Eye (tissue), 1 donor: ENCODE results near the gene ETS1.

ENCODE experiments used
- DNase-seq: peaks from one replicate; pipeline ENCODE4 v3.0.0-alpha.2; 2015

The ETS1 gene

DNA sequence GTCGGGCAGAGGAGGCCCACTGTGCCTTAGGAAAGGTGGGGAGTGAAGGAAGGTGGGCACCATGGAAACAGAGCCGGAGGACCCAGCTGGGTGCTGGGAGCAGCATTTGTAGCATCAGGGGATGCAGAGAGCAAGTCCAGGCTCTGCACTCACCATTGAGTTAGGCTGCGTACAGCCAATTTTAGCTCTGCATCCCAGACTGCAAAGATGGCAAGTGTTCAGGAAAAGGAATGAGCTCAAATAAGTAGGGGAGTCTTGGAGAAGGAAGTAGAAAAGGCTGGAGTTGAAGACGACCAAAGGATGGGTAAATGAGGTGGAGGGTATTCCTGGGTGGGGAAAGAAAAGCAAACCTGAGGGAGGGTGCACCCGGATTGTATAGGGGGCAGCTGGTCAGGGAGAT is 31.6 kb upstream of the ETS1 start:
- no peak for DNase-seq

DNA sequence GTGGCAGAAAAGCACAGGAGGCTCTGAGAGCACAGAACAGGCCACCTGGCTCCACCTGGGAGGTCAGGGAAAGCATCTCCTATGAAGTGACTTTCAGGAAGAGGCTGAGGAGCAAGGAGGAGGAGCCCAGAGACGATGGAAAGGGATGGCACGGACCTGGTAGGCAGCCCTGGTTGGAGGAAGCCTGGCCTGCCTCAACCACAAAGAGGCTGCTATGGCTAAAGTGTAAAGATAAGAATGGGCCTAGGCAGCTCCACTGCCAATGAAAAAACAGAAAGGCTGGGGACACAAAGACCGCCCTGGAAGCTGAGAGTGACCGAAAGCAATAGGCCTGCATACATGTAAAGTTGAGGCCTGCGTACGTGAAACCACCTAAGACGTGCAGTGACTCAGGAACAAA is 31.2 kb upstream of the ETS1 start:
- no peak for DNase-seq

DNA sequence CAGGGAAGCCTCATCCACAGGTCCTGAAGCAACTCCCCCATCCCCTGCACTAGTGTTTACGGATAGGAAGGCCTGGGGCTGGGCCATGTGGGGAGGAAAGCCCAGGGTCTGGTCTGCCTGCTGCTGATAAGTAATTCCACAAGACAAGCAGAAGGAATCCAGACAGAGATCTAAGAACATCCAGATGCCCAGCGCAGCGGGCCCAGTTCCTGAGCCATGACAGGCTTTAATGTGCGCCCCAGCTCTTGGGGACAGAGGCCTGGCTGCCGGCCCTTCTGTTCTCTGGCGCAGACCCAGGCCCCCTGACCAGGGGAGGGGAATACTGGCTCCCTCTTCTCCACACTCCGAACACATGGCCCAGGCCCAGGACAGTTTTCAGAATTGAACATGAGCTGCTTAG is 28.8 kb upstream of the ETS1 start:
- DNase-seq, result no peak

DNA sequence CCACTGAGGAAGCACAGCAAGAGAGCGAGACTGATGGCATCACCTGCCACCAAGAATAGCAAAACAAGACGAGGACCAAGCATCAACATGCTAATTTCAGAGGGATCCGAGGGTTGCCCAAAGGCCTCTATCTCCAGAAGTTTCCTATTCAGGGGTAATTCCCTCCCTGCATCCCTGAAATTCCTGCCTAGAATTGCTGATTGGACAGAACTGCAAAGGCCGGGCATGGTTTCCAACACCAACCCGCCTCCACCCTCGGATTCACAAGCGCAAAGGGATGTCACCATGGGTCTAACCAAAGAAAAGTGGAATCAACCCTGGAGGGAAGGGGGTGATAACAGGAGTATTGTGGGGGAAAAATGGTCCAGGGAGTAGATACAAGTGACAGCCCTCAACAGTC is 28.3 kb upstream of the ETS1 start:
- no peak for DNase-seq

DNA sequence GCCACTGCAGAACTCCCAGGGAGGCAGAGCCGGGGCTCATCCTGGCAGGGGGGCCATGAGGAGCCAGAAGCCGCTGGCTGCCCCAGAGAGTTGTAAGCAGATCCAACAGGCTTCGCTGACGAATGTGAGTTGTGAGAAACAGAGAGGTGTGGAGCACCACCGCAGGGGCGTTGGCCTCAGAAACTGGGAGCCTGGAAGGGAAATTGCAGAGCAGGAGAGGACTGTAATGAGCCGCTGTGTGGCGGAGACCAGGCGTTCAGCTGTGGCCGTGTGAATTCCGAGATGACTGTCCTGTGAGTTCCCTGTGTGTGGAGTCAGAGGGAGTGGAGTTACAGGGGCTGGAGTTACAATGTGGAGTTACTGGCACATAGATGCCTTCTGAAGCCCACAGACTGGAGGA is 27.7 kb upstream of the ETS1 start:
- no peak for DNase-seq

DNA sequence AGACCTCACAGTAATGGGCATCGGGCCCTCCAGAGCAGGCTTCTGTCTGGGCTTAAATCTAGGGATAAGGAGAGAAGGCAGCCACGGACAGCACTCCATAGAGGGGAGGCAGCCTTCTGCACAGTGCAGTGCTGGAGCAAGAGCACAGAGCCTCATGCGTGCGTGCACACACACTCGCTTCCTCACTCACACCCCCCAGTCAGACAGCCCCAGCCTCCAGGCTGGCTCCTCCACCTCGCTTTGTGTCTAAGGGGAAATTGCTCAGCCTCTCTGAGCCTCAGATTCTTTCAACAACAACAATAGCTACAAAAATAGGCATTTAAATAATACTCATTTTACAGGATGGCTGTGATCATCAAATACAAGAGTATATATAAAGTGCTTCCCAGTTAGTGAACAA is 26.7 kb upstream of the ETS1 start:
- no peak for DNase-seq

DNA sequence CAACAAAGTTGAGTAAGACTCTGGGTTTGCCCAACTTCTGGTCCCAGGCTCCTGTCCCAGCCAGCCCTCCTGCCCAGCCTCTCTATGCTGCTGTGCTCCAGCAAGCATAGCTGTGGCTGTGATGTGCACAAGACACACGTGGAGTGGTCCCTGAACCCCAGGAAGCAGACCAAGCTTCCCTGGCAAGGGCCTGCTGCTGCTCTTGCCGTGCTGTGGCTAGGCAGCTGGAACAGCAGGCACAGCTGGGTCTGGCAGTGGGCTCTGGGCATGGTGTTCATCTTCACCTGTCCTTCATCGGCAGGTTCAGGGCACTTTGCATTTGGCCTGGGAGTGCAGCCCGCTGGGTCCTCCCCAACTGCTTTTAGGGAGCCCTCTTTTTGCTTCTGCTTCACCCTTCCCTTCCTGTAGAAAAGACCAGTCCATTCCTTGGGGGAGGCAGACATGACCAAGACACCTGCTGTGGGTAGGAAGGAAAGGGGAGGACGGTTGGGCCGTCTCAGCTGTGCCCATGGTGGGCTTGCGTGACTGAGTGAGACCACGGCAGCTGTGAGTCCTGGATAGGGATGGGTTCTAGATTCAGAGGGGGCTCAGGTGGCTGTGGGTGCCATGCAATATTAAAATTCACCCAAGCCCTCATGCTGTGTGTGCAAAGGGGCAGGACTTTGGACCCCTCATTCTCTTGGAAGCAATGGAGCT is 26.1 kb upstream of the ETS1 start:
- DNase-seq, result no peak

DNA sequence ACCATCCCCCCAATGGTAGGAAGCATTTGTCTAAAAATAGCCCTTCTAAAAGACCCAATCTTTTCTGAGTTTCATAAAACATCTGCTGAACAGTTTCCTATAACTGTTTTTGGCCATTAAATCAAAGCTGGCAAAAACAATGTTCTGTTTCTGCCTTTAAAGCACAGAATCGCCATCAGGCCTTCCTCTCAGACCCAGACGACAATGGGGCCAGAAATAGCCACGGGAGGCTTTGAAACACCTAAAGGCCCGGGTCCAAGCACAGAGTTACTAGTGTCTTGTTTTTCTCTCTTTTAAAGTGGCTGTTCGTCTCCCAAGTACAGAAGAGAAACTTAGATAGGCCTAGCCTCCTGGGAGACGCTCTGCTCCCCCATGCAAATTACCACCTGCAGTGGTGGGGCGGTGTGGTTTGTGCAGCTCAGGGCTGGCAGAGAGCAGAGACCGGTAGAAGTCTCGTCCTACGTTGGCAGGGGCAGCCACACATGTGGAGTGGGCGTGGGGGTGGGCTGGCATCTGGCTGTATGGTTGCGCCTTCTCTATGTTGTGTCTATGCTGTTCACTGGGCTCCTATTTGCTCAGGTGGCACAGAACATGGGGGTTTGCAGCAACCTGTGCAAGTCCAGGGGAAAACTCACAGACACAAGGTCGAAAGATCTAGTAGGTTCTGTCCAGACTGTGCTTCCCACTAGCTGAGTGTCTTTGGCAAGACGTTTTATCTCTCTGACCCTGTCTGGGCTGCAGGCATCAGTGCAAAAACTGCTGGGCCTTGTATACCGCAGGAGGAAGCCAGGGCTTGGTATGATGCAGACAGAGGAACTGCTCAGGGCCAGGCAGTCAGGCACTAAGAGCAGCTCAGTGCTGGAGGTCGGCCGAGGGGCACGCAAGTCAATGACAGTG is 23.6 kb upstream of the ETS1 start:
- DNase-seq, result no peak

DNA sequence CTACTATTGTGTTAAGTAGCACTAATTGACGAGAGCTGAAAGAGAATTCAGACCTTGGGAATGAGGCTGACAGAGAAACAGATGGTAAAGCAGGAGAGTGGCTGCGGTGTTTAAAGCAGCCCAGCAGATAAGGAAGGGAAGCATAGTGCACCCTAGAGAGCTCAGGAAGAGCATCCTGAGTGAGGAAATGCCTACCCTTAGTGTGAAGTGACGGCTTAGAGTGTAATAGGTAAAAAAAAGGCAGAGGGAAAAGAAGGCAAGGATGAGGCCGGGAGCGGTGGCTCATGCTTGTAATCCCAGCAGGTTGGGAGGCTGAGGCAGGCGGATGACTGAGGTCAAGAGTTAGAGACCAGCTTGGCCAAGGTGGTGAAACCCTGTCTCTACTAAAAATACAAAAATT is 22.4 kb upstream of the ETS1 start:
- no peak for DNase-seq

DNA sequence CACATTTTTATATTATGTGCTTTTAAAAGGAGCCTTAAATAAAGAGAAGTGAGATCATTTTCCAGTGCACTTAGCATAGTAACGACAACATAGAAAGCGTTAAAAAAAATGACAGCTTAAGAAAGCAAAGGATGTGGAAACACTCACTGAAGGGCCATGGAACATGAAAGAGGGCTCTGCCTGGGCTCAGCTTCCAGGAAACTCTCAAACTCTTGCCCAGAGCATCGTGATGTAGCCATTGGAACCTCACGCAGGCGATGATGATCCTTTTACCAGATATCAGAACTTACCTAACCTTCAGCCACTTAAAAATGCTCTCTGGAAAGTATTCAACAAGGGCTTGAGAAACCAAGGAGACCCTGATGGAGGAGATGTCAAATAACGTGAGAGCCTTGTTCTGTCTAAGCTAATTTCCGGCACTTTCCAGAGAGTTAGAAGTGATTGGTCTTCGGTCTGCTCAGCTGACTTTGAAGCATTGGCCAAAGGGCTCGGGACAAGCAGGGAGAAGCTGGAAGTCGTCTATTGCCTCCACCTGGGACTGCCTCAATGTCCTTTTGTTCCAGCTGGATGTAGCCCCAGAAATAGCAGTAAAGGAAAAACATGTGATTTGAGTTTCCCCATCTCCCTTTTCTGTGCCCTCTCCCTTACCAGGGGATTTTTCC is 21.5 kb upstream of the ETS1 start:
- no peak for DNase-seq

DNA sequence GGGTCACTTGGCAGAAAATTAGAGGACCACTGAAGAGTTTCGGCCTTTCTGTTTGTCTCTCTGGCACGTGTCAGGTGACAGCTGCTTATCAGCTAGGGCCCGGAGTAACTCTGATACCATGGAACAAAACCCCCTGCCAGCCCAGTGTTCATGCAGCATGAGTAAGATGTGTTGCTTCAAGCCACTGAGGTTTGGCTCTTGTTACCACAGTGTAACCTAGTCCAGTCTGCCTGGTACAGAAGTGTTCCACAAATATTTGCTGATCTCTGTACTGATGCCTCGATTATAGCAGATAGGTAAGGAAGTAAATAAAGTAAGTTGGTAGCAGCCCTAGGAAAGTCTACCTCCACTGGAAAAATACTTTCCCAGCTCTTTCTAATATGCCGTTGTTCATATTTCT is 20.5 kb upstream of the ETS1 start:
- no peak for DNase-seq

DNA sequence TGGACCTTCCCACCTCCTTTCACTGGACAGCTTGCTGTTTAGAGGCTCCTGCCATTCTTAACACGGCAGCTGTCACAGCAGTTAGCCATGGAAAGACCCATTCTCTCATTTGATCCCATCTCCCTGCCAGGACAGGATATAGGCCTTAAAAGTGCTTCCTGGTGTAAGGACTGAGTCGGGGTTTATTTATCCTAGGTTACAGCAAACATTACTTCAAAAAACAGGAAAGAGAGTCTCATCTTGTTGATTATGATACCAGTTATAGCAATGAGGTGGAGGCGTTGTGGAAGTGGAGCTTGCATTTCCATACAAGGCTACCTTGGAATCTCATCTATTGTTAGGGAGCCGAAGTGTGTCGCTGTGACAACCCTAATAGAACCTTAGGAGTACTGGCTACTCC is 17.4 kb upstream of the ETS1 start:
- no peak for DNase-seq

DNA sequence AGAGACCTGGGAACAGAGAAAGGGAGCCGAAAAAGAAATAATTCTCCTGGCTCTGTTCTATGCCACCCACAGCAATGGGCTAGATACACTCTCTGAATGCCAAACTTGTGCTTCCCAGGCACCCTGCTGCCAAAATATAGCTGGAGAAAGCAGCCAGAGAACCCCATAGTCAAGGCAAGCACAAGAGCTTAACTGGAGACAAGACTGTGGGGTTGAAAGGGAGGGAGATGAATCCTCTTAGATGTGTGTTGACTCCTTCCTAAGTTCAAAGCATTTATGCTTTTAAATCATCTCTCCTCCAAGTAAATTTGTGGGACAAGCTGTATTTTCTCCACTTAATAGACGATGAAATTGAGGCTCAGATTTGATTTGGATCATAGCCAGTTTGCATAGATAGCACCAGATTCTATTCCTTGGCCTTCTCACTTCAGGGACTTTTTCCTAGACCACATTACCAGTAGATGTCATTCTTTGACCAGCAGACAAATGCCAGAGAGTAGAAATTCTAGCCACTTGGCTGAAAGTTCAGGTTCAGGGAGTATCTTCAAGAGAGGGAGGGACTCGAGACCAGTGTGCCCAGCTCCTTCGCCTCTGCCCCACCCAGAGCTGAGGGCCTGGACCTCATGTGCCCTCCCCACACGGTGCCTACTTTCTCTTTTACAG is 16.5 kb upstream of the ETS1 start:
- DNase-seq, result no peak

DNA sequence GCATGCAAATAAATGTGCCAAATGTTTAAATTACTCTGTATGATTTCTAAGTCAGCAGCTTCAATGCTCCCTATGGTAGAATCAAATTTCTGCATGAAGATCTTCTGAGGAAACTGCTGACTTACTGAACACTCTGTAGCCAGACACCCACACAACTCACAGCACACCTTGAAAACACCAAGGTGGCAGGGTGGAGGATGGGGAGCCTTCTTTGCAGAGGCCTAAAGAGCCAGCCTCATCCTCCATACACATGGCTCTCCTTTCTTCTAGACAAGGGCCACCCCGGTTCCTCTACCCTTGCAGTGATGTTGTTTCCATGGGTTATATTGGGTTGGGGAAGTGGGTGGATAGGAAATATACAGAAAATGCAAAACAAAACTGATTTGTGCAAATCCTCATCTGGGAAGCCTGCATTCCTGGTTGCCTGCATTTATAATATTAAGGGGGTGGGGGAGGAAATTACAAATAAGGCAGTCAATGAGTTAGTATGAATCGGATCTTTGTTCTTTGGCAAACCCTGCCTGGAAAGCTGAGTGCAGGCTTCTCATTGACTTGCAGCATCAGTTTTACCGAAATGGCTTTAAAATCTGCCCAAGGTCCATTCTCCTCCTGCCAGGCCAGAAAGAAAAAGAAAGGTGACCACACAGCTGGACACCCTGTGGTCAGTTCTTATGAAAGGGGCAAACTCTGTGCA is 15.8 kb upstream of the ETS1 start:
- no peak for DNase-seq

DNA sequence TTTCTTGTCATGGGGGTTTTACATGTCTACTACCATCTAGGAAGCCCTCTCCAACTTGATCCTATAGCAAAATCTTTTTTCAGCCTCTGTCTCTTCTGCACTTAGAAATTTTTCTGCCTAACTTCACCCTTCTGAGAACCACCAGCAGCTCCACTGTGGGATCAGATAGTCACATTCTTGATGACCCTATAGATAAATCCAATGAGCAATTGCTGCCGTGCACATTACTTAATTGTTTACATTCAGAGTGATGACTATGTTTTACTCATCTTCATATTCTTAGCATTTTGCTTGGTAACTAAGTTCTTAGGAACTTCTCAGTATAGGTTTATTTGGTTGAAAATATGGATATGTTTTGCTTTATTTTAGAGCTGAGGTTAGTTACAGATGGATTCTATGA is 12.4 kb upstream of the ETS1 start:
- no peak for DNase-seq

DNA sequence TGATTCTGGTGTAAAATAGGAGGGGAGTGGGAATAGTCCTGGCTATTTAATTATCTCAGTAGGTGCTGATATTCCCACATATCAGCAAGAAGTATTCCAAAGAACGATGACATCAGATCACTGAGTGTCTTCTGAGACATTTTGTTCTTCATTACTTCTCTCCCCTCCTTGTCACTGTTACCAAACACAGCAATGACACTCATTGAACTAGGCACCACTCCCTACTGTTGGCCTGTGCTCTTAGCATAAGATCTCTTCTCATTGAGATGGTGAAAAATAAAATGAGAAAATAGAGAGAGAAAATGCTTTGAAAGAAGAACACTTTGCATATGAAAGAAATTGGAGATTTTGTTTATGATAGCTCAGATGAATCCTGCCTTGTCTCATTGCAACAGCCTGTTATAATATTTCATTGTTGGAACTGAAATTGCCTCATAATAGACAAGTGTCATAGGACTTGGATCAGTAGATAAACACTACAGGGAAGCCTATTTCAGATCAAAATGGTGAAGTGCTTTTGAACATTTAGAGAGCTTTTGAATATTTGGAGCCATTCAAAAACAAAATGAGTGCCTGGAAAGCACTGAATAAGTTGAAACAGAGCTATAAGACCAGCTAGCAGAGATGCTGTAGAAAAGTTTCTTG is 11.3 kb upstream of the ETS1 start:
- no peak for DNase-seq

DNA sequence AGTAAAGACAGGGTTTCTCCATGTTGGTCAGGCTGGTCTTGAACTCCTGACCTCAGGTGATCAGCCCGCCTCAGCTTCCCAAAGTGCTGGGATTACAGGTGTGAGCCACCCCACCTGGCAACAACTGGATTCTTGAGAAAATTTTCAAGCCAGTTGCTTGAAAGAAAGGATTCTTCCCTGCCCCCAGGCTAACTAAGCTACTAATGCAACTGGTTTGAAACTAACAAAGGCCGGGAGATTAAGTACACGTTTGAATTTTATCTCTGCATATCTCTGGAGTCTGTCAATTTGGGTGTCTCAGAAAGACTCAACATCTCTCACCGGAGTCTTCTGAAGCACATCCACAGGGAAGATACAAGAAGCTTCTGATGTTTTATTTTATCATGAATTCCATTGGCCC is 10.7 kb upstream of the ETS1 start:
- DNase-seq, result no peak

DNA sequence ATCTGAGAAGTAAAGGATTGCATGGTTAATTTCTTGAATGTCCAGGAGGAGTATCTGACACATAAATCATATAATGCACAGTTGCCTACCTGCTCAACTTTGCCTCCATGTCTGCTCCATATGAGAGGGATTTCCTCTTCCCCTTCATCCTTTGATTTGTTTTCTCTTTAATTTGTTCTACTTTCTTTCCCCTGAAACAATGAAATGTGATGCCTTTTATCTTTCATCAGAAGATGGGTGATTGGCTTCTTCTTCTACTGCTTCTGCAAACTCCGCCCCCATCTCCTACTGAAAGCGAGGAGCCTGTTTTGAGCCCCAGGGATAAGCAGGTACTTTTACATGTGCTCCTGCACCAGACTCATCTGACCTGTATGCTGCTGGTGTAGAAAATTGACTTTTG is 9.9 kb upstream of the ETS1 start:
- no peak for DNase-seq

DNA sequence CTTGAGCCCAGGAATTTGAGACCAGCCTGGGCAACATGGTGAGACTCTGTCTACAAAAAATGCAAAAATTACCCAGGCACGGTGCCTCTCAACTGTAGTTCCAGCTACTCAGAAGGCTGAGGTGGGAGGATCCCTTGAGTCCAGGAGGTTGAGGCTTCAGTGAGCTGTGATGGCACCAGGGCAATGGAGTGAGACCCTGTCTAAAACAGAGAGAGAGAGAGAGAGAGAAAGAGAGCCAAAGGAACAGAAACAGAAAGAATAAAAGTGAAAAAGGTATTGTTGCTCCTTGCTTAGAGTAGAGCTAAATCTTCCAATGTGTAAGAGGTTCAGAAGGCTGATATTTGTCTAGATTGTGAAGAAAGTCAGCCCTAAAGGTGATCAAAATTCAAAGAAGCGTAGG is 8.9 kb upstream of the ETS1 start:
- no peak for DNase-seq

DNA sequence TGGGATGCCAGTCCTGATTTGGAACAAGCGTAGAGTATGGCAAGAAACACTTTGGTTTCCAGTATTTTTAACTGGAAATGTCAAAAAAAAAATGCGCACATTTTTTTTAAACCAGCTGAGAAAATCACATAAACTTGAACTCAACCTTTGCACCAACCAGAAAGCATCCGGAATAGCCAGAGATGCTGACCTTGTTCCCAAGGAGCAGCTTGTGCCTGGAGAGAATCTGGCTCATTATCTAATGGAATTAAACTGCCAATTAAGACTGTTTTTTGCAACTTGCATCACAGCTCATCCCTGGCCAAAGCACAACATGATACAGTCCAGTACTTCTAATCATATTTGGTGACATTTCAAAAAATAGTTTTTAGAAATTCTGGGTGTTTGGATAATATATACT is 8.4 kb upstream of the ETS1 start:
- DNase-seq, result no peak

DNA sequence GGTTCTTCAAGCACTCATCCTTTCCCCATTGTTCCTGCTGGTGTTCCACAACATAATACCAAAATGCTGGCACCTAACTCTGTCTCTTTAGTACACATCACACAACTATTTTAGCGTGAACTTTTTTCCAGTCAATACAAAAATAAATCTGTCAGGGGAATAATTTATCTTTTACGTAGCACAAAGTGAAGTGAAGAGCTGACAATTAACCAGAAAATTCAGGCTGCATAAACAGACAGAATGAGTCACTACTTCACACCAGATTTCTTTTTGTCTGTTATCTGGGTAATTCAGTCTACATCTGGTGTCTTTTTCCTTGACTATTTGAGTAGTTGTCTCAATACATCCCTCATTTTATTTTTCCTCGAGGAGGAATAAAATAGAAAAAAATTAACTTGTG is 7.9 kb upstream of the ETS1 start:
- DNase-seq, result no peak

DNA sequence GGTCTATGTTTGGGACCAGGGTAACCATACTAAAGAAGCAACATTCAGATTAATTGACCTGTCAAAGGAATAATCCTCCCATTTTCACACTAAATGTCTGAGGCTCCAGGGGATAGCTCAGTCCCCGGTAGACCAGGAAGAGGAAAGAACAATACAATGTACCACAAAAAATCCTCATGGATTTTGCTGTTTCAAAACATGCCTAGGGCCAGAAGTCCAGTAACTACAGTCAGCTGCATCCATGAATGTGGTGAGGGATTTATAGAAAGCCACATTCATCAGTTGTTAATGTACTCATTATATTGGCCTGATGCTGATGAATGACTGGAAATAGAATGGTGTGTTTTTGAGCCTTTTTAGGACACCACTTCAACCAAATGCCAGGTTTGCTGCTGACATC is 6.9 kb upstream of the ETS1 start:
- no peak for DNase-seq
